Uterus (tissue), 2 donors: ENCODE results near the gene ISCU.

Source experiments
- CTCF ChIP-seq, 4 experiments: fragments of 200-600 bp in 2 of 4; fragments of 450-650 bp in 2 of 4; sonication (generic) in 2 of 4; IDR thresholded peaks; one replicate each; pipeline ENCODE4 v1.5.1; 2016 to 2019; ENCODE audit warnings: antibody characterized with exemption in 4 of 4, mild to moderate bottlenecking in 2 of 4, moderate library complexity in 1 of 4
- POLR2A ChIP-seq, 2 donors: fragments of 450-650 bp; IDR thresholded peaks; one replicate each; pipeline ENCODE4 v1.6.1; 2016; ENCODE audit warnings: antibody characterized with exemption in 2 of 2, mild to moderate bottlenecking in 1 of 2, moderate library complexity in 1 of 2

GRCh38 chr12:108600702-108601007 lies 38.3 kb downstream of the ISCU start:
- TF ChIP-seq POLR2A (IDR thresholded peaks at IDR 0.05) (no peak), CTCF (IDR thresholded peaks at IDR 0.05) (no peak)
